ENCODE results near the gene PAK5.
"Not testable (repeated sequence)": the region's sequence is repeated elsewhere in the genome, so short reads cannot be mapped to it uniquely, and the experiment has no call there.

PAK5 gene

GRCh38 chr20:9677100-9677623 is 161.7 kb downstream of the PAK5 start:
- DNase-seq = no peak

- DNase-seq = no peak
Measured at GRCh38 chr20:9672981-9673380, 165.9 kb downstream of the PAK5 start.

GRCh38 chr20:9672027-9672426 is 166.8 kb downstream of the PAK5 start:
- DNase-seq = no peak

GRCh38 chr20:9668381-9668780 is 170.5 kb downstream of the PAK5 start:
- DNase-seq = no peak

GRCh38 chr20:9663423-9663822 is 175.5 kb downstream of the PAK5 start:
- DNase-seq = no peak

DNA sequence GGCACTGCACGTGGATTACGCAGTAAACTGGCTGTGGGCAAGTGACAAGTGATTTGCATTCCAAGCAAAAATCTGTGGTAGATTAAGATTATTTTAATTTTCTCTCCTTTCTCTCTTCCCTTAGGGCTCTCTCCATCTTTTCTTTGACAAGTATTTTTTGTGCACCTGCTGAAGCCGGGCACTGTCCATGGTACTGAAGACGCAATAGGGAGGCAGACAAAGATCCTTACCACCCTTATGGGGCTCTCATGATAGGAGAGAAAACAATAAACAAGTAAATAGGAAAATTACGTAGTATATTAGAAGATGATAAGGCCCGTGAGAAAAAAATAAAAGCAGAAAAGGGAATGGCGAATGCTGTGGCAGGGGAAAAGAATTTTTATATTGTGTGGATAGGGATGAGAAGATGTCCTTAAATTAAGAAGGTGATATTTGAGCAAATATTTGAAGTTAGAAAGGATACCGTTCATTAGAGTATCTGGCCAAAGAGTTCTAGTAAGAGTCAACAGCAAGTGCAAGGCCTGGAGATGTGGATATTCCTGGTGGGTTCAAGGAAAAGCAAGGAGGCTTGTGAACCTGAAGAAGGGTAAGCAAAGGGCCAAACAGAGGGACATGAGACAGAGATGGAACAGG is 178.5 kb downstream of the PAK5 start:
- peak; percentile 12 for DNase-seq

GRCh38 chr20:9647741-9648140 is 191.1 kb downstream of the PAK5 start:
- DNase-seq = no peak

GRCh38 chr20:9646375-9646774 is 192.5 kb downstream of the PAK5 start:
- no peak for DNase-seq

- no peak for DNase-seq
Measured at GRCh38 chr20:9642882-9643281, 196.0 kb downstream of the PAK5 start.

DNA sequence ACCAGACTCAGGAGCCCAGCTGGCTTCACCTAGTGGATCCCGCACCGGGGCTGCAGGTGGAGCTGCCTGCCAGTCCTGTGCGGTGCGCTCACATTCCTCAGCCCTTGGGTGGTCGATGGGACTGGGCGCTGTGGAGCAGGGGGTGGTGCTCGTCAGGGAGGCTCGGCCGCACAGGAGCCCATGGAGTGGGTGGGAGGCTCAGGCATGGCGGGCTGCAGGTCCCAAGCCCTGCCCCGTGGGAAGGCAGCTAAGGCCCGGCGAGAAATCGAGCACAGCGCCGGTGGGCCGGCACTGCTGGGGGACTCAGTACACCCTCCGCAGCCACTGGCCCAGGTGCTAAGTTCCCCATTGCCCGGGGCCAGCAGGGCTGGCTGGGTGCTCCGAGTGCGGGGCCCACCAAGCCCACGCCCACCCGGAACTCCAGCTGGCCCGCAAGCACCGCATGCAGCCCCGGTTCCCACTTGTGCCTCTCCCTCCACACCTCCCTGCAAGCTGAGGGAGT is 197.3 kb downstream of the PAK5 start:
- not testable (repeated sequence) for DNase-seq

DNA sequence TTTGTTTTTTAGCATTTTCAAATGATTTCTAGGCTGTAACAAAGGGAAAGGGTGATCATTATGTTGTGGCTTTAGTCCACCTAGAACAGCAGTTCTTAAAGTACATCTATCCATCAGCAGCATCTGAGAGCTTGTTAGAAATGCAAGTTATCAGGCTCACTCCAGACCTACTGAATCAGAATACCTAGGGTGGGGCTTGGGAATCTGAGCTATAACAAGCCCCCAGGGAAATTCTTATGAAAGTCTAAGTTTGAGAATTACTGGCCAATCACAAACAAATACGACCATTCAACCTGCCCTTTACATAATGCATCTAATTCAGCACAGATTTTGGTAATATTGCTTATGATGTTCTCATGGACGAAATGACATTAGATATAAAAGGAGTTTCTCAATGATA is 201.0 kb downstream of the PAK5 start:
- DNase-seq = no peak

DNA sequence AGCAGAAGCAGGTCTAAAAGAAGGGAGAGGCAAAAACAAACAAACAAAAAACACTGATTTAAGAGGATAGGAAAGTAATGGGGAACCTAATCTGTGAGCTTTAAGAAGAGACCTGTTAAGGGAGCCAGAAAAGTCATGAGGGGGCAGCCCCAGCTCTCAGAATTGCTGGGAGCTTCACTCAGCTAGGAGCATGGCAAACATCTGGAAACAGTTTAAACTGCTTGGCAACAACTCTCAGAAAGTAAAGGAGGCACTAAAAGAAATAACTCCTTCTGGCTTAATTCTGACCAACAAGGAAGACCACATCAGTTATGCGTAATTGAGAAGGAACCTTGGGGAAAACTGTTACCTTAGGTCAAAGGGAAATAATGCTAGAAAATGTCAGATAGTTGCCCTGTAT is 203.1 kb downstream of the PAK5 start:
- no peak for DNase-seq

DNA sequence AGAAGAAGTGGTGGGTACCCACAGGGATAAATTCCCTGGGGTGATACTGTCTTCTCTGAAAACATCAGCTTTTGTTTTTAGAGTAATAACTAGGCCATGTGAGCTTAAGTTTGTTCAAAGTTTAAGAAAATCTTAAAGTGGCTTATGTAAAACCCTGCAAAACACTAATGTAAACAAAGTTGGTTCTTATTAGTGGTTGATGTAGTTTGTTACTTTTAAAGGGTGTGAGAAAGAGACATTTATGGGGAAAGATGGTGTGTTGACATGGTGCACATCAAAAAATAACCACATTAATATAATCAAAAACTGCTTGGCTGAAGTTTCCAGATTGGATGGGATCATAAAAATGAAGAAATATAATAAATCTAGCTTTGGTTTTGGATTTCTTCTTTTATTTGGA is 204.5 kb downstream of the PAK5 start:
- DNase-seq = no peak

DNA sequence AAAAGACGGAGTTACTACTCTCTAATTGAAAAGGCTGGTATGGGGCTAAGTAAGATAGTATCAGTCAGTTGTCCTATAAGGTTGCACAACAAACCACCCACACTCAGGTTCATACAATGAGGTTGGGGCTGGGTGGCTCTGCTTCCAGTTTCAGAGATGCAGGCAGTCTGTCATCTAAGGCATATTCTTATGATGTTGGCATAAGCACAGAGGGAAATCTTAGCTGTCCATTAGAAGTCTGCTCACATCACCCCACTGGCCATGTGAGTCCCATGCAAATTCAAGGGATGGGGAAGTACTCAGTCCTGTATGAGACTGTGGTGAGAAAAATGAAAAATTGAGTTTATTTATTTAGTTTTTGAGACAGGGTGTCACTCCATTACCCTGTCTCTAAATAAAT is 205.9 kb downstream of the PAK5 start:
- DNase-seq = no peak

- DNase-seq = no peak
Measured at GRCh38 chr20:9632265-9632664, 206.6 kb downstream of the PAK5 start.

DNA sequence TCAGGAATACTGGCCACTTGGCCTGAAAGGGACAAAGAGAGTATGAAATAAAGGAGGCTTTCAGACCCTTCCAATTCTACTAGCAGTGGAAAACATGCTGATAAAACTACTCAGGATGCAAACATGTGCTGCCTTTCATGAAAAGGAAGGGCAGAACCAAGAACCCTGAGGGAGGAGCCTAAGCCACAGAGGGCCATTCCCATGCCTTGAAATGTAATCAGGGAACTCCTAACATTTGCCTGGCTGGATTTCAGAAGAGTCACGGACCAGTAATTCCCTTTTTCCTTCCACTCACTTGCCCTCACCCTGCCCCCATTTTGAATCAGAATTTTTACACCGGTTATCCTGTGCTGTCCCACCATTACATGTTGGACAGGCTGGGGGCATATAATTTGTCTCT is 208.3 kb downstream of the PAK5 start:
- no peak for DNase-seq

DNA sequence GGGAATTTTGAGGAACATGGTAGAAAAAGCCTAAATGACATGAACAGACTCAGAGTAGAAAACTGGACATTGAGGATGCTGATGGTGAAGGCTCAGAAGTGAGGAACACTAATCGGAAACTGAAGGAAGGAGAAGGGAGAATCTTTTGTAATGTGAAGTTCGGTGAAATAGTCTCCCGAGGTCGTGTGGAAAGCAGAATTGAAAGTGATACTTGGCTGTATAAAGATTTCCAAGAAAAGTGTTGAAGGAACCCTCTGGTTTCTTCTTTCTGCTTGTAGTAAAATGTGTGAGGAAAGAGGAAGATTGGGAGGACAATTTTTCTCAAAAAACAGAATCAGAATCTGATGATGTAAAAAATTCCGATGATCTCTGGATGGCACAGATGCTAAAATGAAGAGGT is 209.0 kb downstream of the PAK5 start:
- DNase-seq = no peak

DNA sequence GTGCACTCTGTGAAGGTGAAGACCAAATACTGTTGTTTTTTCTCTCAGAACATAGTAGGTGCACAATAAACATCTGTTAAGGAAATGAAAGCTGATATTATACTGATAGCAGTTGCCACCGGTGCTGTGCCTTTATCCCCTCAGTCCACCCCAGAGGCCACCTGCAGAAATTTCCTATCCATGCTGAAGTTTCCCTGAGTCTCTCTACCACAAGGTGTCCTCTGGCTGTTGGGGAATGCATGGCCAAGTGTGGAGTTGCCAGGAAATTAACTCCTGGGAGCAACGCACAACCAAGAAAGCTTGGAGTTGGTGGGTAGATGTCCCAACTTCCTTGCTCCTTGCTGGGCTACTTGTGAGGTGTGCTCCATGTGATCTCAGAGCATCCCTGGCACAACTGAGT is 210.3 kb downstream of the PAK5 start:
- DNase-seq = no peak

- no peak for DNase-seq
Measured at GRCh38 chr20:9628141-9628540, 210.7 kb downstream of the PAK5 start.

DNA sequence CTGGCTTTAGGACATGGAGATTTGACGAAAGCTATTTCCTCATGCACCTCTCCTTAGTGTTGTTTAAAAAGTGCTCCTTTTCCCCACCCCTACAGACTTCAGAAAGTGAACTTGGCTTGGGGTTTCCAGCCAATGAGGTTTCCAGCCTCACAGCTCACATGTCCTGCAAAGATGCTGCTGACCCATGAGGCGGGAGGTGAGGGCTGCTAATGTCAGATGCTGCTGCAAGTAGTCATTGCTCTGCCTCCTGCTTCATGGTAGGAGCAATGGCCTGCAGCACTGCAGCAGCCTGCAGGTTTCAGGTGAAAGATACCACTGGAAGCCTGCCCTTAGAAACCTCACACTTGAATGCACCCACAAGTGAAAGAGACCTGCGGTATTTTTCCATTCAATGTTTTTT is 211.7 kb downstream of the PAK5 start:
- no peak for DNase-seq

DNA sequence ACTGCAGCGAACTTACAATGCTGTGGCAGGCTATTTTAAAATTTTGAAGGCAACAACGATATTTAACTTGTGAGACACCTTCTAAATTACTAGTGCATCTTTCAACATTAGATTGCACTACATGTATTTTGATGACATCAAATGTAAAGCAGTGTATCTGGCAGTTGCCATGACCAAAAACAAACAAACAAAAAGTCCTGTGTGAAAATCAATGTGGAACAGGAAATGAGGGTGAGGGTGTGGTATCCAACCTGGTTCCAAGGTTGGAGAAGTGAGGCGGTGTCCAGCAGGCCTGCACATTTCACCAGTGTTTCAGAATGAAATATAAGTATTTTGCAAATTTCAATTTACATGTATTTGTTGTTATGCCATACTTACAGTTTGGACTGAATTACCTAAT is 212.5 kb downstream of the PAK5 start:
- DNase-seq = no peak

DNA sequence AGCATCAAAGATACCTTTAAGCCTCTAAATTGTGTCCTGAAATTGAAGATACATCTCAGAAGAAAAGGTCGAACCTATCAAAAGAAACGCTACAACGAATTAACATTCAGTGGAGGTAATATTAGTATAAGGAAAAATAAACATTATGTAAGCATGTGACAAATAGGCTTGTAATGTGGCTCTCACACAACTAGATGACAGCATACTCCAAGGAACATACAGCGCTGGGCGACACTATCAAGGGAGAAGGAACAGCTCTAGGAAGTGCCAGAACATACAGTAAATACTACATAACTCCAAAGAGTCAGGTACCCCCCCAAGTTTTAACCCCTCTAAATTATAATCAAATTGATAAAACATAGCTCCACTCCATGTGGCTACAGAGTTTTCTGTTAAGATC is 220.9 kb downstream of the PAK5 start:
- peak; percentile 14 for DNase-seq

- peak; percentile 55 for DNase-seq
Measured at GRCh38 chr20:9616833-9617461, 221.9 kb downstream of the PAK5 start.

DNA sequence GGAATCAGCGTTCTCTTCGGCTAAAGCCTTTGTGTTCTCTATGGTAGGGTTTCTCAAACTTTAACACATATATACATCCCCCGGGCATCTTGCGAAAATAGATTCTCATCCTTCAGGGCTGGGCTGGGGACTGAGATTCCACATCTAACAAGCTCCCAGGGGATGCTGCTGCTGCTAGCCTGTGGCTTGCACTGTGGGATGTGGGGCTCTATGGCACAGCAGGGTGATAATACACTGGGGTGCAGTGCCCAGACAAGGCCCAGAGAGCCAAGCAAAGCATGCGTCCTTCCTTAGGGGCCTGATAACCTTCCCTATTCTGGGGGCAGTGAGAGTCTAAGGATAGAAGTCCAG is 222.4 kb downstream of the PAK5 start:
- DNase-seq = no peak

Measured in fibroblast of skin of right biceps (primary cell).